Memory B cell (primary cell): ENCODE results near the gene MRRF.

Source experiments
- ATAC-seq: fragments of 150-1000 bp; cut with Tn5 transposase; 2 replicates; pipeline ENCODE4 v1.10.0; 2021; ENCODE audit warnings: low read depth, mild to moderate bottlenecking, moderate library complexity
- DNase-seq, 2 donors: peaks; one replicate each; pipeline ENCODE4 v3.0.0; 2022; ENCODE audit warnings: low spot score in 2 of 2
- H3K27ac Mint-ChIP-seq: one replicate; pipeline ENCODE4 v1.8.0; 2022; ENCODE audit warnings: mild to moderate bottlenecking, moderate library complexity, mixed read lengths
- H3K27me3 Mint-ChIP-seq: one replicate; pipeline ENCODE4 v1.8.0; 2022; ENCODE audit warnings: mixed read lengths
- H3K36me3 Mint-ChIP-seq: one replicate; pipeline ENCODE4 v1.8.0; 2022; ENCODE audit warnings: mild to moderate bottlenecking, mixed read lengths
- H3K4me1 Mint-ChIP-seq: one replicate; pipeline ENCODE4 v1.8.0; 2022; ENCODE audit warnings: mixed read lengths
- H3K4me3 Mint-ChIP-seq: one replicate; pipeline ENCODE4 v1.8.0; 2022; ENCODE audit warnings: mild to moderate bottlenecking, moderate library complexity, mixed read lengths
- H3K9me3 Mint-ChIP-seq: one replicate; pipeline ENCODE4 v1.8.0; 2022; ENCODE audit warnings: mixed read lengths

MRRF gene

DNA sequence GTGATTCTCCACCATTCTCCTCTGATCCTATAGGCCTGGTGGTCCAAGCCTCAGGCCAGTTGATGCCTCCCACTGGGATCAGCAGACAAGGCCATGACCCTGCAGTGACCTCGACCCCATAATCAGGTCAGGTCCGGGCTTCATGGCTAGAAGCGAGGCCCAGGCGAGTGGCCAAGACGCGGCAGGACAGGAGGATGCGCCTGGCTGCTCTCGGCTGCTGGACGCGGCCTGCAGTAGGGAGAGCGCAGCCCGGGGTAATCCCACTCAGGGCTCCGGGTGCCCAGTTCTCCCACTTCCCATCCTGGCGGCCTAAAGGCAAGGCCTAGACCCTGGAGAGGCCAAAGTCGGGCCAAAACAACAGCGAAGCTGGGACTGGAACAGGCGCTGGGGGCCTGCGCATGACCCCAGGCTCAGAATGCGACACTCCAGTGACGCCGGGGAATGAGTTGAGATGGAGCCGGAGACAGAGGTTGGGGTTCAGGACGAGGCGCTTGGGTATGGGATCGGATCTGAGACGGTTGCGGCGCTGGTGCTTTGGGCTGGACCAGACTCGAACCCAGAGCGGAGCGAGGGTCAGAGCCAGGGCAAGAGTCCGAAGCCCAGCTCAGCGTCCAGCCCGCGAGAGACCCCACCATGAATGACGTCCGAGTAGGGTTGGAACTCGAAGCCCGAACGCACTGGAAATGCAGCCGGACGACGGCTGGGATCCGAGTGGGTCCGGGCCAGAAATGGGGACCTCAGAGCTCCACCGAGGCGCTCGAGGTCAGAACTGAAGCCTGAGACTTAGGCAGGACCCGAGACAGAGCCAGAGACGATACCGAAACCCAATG, 39.2 kb upstream of the MRRF start:
- peaks cover 3% of the 10 kb centered on the region for H3K4me1 Mint-ChIP-seq
- H3K36me3 Mint-ChIP-seq, result no peaks in the 10 kb centered on the region
- H3K9me3 Mint-ChIP-seq, result no peaks in the 10 kb centered on the region
- no peak overlapping the region for H3K4me3 Mint-ChIP-seq
- peaks cover 33% of the 10 kb centered on the region for H3K27me3 Mint-ChIP-seq
- ATAC-seq (no peak), DNase-seq (no peak)
- no peak overlapping the region for H3K27ac Mint-ChIP-seq

DNA sequence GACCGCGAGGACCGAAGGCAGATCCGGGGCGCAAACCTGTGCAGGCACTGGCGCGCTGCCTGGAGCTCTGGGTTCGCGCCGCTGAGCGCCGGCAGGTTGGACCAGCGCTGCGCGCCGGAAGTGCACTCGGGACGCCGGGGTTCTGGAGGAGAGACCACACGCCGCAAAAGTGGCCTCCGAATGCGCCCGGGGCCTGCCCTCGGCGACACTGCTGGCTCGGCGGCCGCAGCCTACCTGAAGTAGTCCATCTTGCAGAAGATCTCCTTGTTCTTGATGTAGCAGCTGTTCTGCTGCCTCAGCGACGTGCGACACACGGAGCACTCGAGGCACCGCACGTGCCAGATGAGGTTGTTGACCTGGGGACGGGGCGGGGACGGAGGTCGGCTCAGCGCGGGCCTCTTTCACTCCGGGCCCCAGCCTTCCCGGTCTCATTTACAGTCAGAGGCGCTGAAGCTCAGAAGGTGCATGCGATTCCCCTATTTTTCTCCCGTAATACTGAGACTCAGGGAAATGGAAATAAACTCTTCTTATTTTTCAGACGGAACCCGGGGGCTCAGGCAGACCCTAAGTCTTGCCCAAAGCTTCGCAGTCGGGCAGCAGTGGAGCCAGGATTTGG, 38.4 kb upstream of the MRRF start:
- peaks cover 33% of the 10 kb centered on the region for H3K27me3 Mint-ChIP-seq
- H3K4me1 Mint-ChIP-seq, result peaks cover 3% of the 10 kb centered on the region
- no peak overlapping the region for H3K4me3 Mint-ChIP-seq
- no peak for DNase-seq
- ATAC-seq, result no peak
- H3K36me3 Mint-ChIP-seq, result no peaks in the 10 kb centered on the region
- no peaks in the 10 kb centered on the region for H3K9me3 Mint-ChIP-seq
- H3K27ac Mint-ChIP-seq, result no peak overlapping the region

DNA sequence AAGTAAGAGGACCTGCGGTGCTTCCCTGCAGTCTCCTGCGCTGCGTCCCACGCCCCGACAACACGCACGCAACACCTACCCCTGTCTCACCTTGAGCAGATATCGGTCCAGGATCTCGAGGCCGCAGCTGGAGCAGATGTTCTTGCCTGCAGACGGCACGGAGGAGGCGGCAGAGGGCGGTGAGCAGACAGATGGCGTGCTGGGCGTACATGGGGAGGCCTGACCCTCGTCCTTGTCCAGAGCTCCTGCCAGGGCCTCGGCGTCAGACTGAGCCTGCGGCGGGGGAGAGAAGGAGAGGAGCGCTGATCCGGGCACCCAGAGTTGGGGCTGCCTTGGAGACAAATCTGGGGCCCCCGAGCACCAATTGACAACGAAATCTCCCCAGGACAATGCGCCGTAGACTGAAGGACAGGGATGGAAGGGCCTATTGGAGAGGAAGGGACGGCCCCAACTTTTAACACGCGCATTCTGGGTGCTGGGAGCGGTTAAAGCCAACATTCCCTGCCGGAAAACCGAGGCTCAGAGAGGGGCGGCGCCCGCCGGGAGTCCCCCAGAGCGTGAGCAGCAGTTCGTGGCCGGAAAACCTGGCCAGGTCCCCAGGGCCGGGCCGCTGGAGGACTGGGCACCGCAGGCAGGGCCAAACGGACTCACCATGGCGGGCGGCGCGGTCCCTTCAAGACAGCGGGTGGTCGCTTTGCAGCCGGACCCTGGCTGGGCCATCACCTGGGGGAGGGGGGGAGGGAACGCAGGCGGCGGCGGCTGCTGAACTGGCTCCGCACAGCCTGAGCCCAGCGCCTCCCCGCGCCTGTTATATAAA, 37.7 kb upstream of the MRRF start:
- Mint-ChIP-seq H3K36me3 (no peaks in the 10 kb centered on the region), H3K4me1 (peaks cover 3% of the 10 kb centered on the region), H3K27ac (no peak overlapping the region), H3K9me3 (no peaks in the 10 kb centered on the region), H3K27me3 (peaks cover 27% of the 10 kb centered on the region), H3K4me3 (no peak overlapping the region)
- no peak for DNase-seq
- ATAC-seq, result no peak

- ATAC-seq (no peak), DNase-seq (no peak)
- no peaks in the 10 kb centered on the region for H3K36me3 Mint-ChIP-seq
- peak overlapping the region; percentile 39 for H3K4me3 Mint-ChIP-seq
- H3K27me3 Mint-ChIP-seq, result peaks cover 25% of the 10 kb centered on the region
- no peak overlapping the region for H3K27ac Mint-ChIP-seq
- H3K9me3 Mint-ChIP-seq, result no peaks in the 10 kb centered on the region
- H3K4me1 Mint-ChIP-seq, result peaks cover 3% of the 10 kb centered on the region
These were observed 37.1 kb upstream of the MRRF start for GRCh38 chr9:122227575-122227900.

DNA sequence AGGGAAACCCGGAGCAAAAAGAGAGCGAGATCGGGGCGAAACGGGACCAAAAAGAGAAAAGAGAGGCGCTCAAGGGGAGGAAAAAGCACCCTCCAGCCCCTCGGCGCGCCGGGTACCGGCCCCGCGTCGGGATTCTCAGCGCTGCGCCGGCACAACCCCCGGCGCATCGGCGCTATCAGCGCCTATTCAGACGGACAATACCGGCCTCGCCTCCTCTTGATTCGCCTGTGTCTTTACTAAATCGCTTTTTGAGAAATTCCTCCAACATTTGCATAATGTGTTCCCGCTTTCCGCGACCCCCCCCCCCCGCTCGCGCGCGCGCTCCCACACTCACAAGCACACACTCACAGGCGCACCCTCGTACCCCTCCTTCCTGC, 36.5 kb upstream of the MRRF start:
- H3K4me1 Mint-ChIP-seq, result no peaks in the 10 kb centered on the region
- H3K36me3 Mint-ChIP-seq, result no peaks in the 10 kb centered on the region
- H3K27ac Mint-ChIP-seq, result no peak overlapping the region
- peak overlapping the region; percentile 77 for H3K4me3 Mint-ChIP-seq
- no peak for DNase-seq
- ATAC-seq, result peak; percentile 10
- H3K9me3 Mint-ChIP-seq, result no peaks in the 10 kb centered on the region
- peaks cover 20% of the 10 kb centered on the region for H3K27me3 Mint-ChIP-seq

DNA sequence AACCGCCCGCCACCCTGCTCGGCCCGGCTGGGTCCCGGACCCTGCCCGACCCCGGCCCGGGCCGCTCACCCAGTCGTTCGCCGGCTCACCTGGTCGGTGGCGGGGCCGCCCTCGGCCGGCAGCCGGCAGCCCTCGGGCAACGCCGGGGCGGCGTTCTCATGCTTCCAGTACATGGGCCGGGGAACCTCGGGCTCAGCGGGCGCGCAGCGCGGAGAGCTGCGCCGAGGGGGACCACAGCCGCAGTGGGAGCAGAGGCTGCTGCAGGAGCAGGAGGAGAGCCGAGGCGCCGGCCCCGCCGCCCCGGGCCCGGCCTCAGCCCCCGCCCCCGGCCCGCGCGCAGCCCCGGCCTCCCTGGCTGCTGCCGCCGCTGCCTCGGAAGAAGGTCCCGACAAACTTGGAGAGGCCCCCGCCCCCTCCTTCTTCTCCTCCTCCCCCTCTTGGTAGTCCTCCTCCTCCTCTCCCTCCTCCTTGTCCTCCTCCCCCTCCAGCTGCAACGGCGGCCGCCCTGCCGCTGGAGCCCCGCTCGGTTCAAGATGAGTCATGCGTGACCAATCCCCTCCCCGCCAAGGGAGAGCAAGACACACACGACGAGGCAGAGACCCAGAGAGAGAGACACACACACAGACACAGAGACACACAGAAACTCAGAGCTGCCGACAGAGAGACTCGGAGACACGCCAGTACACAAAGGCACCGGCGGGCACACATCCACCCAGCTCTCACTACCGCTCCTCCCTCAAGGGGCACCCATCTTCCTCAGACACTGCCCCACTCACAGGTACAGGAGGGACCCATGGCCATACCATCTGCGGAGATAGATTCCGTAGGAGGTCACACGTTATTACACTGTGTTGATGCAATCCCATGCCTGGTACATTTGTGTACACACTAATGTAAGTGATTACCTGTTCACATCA, 35.9 kb upstream of the MRRF start, which contains the start of gene LHX6:
Gene LHX6, minus strand, starts transcription at position 390 of the 917 bp plus-strand sequence. Its CDS starts 217 bp downstream, at position 173.
- DNase-seq, result no peak
- Mint-ChIP-seq H3K9me3 (no peaks in the 10 kb centered on the region), H3K36me3 (no peaks in the 10 kb centered on the region), H3K27me3 (peaks cover 17% of the 10 kb centered on the region), H3K27ac (no peak within 1 kb of the TSS), H3K4me1 (no peaks in the 10 kb centered on the region), H3K4me3 (peak within 1 kb of the TSS; percentile 77)
- peak; percentile 42 for ATAC-seq

DNA sequence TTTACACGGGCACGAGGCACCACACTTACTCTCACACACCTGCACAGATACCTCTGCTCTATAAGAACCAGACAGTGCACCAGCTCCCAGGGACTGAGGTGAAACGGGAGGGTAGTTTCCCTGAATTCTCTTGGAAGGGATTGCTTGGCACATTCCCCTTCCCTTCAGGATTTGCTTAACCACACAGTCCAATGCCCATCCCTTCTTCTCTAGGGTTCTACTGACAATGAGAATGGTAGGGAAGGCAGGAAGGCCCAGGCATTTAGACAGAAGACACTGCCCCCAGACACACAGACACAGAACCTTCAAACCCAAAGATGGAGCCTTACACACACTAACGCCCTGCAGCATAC, 35.2 kb upstream of the MRRF start:
- DNase-seq (no peak), ATAC-seq (no peak)
- no peaks in the 10 kb centered on the region for H3K36me3 Mint-ChIP-seq
- no peak overlapping the region for H3K4me3 Mint-ChIP-seq
- peaks cover 14% of the 10 kb centered on the region for H3K27me3 Mint-ChIP-seq
- no peaks in the 10 kb centered on the region for H3K4me1 Mint-ChIP-seq
- H3K9me3 Mint-ChIP-seq, result no peaks in the 10 kb centered on the region
- no peak overlapping the region for H3K27ac Mint-ChIP-seq

GRCh38 chr9:122232796-122233306, 31.8 kb upstream of the MRRF start:
- Mint-ChIP-seq H3K4me3 (no peak overlapping the region), H3K36me3 (no peaks in the 10 kb centered on the region), H3K27ac (no peak overlapping the region), H3K9me3 (no peaks in the 10 kb centered on the region), H3K27me3 (no peaks in the 10 kb centered on the region), H3K4me1 (no peaks in the 10 kb centered on the region)
- no peak for DNase-seq
- no peak for ATAC-seq

DNA sequence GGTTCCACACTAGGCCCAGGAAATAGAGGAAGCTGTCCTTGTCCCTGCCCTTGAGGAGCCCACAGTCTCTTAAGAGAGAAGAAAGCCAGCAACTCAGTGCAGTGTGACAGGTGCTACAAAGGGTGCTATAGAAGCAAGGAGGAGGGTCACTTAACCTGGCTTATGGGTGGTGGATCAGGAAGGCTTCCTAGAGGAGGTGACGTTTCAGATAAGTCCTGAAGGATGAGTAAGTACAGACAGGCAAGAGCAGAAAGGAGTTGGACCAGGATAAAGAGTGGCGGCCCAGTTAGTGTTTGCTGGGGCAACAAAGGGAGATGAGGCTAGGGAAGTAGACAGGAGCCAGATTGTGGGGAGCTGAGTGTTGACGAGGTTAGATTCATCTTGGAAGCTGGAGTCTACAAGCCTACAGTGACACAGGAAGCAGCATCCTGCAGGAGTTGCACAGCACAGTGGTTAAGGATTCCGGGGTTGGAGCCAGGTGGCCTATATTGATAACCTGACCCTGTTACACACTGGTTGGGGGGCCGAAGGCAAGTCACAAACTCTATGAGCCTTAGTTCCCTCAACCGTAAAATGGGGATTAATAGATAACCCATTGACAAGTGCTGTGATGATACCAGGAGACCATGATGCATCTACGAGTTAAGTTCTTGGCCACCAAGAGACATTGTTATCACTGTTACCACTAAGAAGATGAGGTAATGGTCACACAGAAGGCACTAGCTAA, 30.5 kb upstream of the MRRF start:
- DNase-seq, result no peak
- H3K27ac Mint-ChIP-seq, result no peak overlapping the region
- no peak for ATAC-seq
- H3K9me3 Mint-ChIP-seq, result no peaks in the 10 kb centered on the region
- H3K36me3 Mint-ChIP-seq, result peaks cover 2% of the 10 kb centered on the region
- H3K27me3 Mint-ChIP-seq, result no peaks in the 10 kb centered on the region
- no peak overlapping the region for H3K4me3 Mint-ChIP-seq
- no peaks in the 10 kb centered on the region for H3K4me1 Mint-ChIP-seq

- no peak overlapping the region for H3K27ac Mint-ChIP-seq
- ATAC-seq (no peak), DNase-seq (no peak)
- H3K36me3 Mint-ChIP-seq, result peaks cover 11% of the 10 kb centered on the region
- H3K27me3 Mint-ChIP-seq, result no peaks in the 10 kb centered on the region
- no peak overlapping the region for H3K4me3 Mint-ChIP-seq
- H3K9me3 Mint-ChIP-seq, result no peaks in the 10 kb centered on the region
- no peaks in the 10 kb centered on the region for H3K4me1 Mint-ChIP-seq
These were observed 28.0 kb upstream of the MRRF start for GRCh38 chr9:122236681-122237080.

- no peaks in the 10 kb centered on the region for H3K9me3 Mint-ChIP-seq
- no peaks in the 10 kb centered on the region for H3K4me1 Mint-ChIP-seq
- H3K36me3 Mint-ChIP-seq, result peaks cover 24% of the 10 kb centered on the region
- no peaks in the 10 kb centered on the region for H3K27me3 Mint-ChIP-seq
- no peak overlapping the region for H3K4me3 Mint-ChIP-seq
- no peak for DNase-seq
- no peak for ATAC-seq
- H3K27ac Mint-ChIP-seq, result no peak overlapping the region
These were observed 25.0 kb upstream of the MRRF start for GRCh38 chr9:122239722-122240121.

GRCh38 chr9:122244349-122244748, 20.3 kb upstream of the MRRF start:
- DNase-seq (no peak), ATAC-seq (no peak)
- Mint-ChIP-seq H3K4me1 (no peaks in the 10 kb centered on the region), H3K27ac (peak overlapping the region; percentile 4), H3K9me3 (no peaks in the 10 kb centered on the region), H3K36me3 (peaks cover 40% of the 10 kb centered on the region), H3K4me3 (no peak overlapping the region), H3K27me3 (no peaks in the 10 kb centered on the region)

DNA sequence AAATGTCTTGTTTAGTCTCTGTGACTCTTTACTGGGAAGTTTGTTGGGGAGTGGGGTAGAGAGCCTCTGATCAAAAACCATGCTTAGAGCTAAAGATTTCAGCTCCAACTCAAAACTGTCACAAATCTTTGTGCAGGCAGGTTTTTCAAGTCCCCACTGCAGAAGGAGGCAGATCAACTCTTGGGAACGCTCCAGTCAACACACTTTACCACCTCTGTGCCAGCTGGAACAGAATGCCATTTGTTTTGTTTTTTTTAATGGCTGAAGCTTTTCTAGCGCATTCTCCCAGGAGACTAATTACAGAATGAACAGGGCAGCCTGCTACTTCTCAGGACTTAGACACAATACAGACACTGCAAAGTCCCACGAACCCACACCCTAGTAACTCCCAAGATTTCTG, 18.0 kb upstream of the MRRF start:
- no peaks in the 10 kb centered on the region for H3K4me1 Mint-ChIP-seq
- peaks cover 40% of the 10 kb centered on the region for H3K36me3 Mint-ChIP-seq
- H3K4me3 Mint-ChIP-seq, result no peak overlapping the region
- ATAC-seq (no peak), DNase-seq (no peak)
- H3K27ac Mint-ChIP-seq, result no peak overlapping the region
- H3K9me3 Mint-ChIP-seq, result no peaks in the 10 kb centered on the region
- H3K27me3 Mint-ChIP-seq, result no peaks in the 10 kb centered on the region
